GM12878 (cell line): ENCODE data around the gene MVK.

ENCODE experiments used
- CBX3 ChIP-seq: fragments of 200-600 bp; sonication (generic); IDR thresholded peaks from 2 replicates; pipeline ENCODE4 v1.6.1; 2016; ENCODE audit warnings: low read depth, borderline replicate concordance
- CBX5 ChIP-seq: sonication (generic); IDR thresholded peaks from 2 replicates; pipeline ENCODE4 v1.6.1; 2016; ENCODE audit warnings: low read depth, moderate library complexity, mild to moderate bottlenecking, inconsistent platforms
- EZH2 ChIP-seq: IDR thresholded peaks from 2 replicates; pipeline ENCODE4 v1.6.1; 2012; ENCODE audit warnings: low read depth, mild to moderate bottlenecking, control low read depth, inconsistent platforms, low read length, borderline replicate concordance; ENCODE audit not compliant: control insufficient read depth
- NFIC ChIP-seq: IDR thresholded peaks from 2 replicates; pipeline ENCODE4 v1.6.1; 2012; ENCODE audit warnings: low read depth, mild to moderate bottlenecking, inconsistent platforms, low read length, moderate library complexity
- POLR2A ChIP-seq: IDR thresholded peaks from 2 replicates; pipeline ENCODE4 v1.6.1; 2011; ENCODE audit warnings: low read depth, mild to moderate bottlenecking, low read length
- TF ChIP-seq, protein P1 (sequence below), 3 experiments: IDR thresholded peaks in 2 of 3; conservative IDR thresholded peaks in 1 of 3; 2 replicates each; pipeline ENCODE4 v1.5.1; 2011; ENCODE audit warnings: low read depth in 3 of 3, low read length in 3 of 3, mild to moderate bottlenecking in 3 of 3, control low read depth in 2 of 3, moderate library complexity in 2 of 3, inconsistent platforms in 1 of 3, mixed read lengths in 1 of 3; ENCODE audit not compliant: control insufficient read depth in 2 of 3, insufficient read depth in 1 of 3; ENCODE audit errors: extremely low read depth in 1 of 3
- TF ChIP-seq, protein P2 (sequence below): fragments of 450-650 bp; conservative IDR thresholded peaks from 2 replicates; pipeline ENCODE4 v1.6.1; 2017; ENCODE audit warnings: mild to moderate bottlenecking, moderate library complexity

DNA sequence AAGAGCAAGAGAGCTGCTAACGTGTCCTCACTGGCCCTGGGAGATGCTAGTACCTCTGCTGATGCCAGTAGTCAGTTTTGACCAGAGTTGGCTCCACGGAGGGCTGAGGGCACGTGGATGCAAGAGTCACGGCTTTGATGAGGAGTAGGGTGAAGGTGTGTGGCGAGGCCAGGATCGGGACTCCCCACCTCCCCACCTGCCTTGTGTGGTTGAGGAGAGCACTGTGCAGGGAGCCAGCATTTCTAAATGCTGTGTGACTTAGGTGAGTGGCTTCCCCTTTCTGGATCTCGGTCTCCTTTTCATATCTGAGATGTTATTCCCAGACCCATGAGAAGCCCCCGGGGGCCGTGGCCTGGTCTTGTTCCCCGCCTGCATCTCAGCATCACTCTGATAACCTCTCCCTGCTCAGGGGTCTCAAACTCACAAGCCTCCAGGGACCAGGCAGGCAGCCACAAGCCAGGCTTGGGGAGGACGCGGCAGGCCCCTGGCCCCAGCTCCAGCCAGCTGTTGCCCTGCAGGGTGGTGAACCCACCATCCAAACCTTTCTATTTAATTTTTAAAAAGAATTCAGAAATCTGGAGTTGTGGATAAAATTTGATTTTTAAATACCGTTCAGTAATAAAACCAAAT lies 32.1 kb downstream of the MVK start:
- TF ChIP-seq, protein P1, sequence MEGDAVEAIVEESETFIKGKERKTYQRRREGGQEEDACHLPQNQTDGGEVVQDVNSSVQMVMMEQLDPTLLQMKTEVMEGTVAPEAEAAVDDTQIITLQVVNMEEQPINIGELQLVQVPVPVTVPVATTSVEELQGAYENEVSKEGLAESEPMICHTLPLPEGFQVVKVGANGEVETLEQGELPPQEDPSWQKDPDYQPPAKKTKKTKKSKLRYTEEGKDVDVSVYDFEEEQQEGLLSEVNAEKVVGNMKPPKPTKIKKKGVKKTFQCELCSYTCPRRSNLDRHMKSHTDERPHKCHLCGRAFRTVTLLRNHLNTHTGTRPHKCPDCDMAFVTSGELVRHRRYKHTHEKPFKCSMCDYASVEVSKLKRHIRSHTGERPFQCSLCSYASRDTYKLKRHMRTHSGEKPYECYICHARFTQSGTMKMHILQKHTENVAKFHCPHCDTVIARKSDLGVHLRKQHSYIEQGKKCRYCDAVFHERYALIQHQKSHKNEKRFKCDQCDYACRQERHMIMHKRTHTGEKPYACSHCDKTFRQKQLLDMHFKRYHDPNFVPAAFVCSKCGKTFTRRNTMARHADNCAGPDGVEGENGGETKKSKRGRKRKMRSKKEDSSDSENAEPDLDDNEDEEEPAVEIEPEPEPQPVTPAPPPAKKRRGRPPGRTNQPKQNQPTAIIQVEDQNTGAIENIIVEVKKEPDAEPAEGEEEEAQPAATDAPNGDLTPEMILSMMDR (IDR thresholded peaks at IDR 0.05 in 2 of 3, conservative IDR thresholded peaks at IDR 0.05 in 1 of 3; ENCODE audit: control insufficient read depth in 2 of 3, extremely low read depth in 1 of 3, insufficient read depth in 1 of 3, low read depth in 3 of 3, low read length in 3 of 3) = no peak
- TF ChIP-seq EZH2 = no peak
- no peak for TF ChIP-seq POLR2A
- no peak for TF ChIP-seq NFIC
- TF ChIP-seq, protein P2, sequence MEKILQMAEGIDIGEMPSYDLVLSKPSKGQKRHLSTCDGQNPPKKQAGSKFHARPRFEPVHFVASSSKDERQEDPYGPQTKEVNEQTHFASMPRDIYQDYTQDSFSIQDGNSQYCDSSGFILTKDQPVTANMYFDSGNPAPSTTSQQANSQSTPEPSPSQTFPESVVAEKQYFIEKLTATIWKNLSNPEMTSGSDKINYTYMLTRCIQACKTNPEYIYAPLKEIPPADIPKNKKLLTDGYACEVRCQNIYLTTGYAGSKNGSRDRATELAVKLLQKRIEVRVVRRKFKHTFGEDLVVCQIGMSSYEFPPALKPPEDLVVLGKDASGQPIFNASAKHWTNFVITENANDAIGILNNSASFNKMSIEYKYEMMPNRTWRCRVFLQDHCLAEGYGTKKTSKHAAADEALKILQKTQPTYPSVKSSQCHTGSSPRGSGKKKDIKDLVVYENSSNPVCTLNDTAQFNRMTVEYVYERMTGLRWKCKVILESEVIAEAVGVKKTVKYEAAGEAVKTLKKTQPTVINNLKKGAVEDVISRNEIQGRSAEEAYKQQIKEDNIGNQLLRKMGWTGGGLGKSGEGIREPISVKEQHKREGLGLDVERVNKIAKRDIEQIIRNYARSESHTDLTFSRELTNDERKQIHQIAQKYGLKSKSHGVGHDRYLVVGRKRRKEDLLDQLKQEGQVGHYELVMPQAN = no peak
- TF ChIP-seq CBX3 = no peak
- no peak for TF ChIP-seq CBX5
